Epithelial cell of esophagus (primary cell): ENCODE data around the gene EPHB1.

ENCODE experiments used
- DNase-seq: peaks from one replicate; pipeline ENCODE4 v3.0.0; 2010; ENCODE audit warnings: low read depth
- H3K4me3 ChIP-seq: 2 replicates; pipeline ENCODE4 v1.5.1; 2011; ENCODE audit warnings: mild to moderate bottlenecking, low read length, control low read depth
- TF ChIP-seq, protein P1 (sequence below): IDR thresholded peaks from 2 replicates; pipeline ENCODE4 v1.5.1; 2011; ENCODE audit warnings: low read depth, mild to moderate bottlenecking, low read length, control low read depth, inconsistent platforms; ENCODE audit not compliant: insufficient read depth; ENCODE audit errors: missing control alignments

Gene EPHB1

DNA sequence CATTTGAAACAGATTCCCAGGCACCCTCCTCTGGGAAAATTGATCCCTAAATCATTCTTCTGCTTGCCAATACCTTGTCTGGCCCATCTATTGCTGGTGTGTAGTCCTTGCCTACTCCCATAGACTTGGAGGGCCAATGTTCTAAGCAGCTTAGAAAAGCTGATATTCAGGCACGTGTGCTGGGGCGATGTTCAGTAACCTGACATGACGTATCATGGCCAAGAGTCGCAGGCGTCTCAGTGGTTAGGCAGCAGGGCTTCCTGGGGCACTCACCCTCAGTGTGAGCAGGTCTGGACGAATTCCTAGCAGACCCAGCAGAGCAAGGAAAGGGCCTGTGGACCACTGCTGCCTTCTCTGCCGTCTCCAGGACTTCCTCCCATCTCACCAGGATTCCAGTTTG is 21.6 kb downstream of the EPHB1 start:
- TF ChIP-seq, protein P1, sequence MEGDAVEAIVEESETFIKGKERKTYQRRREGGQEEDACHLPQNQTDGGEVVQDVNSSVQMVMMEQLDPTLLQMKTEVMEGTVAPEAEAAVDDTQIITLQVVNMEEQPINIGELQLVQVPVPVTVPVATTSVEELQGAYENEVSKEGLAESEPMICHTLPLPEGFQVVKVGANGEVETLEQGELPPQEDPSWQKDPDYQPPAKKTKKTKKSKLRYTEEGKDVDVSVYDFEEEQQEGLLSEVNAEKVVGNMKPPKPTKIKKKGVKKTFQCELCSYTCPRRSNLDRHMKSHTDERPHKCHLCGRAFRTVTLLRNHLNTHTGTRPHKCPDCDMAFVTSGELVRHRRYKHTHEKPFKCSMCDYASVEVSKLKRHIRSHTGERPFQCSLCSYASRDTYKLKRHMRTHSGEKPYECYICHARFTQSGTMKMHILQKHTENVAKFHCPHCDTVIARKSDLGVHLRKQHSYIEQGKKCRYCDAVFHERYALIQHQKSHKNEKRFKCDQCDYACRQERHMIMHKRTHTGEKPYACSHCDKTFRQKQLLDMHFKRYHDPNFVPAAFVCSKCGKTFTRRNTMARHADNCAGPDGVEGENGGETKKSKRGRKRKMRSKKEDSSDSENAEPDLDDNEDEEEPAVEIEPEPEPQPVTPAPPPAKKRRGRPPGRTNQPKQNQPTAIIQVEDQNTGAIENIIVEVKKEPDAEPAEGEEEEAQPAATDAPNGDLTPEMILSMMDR = no peak
- no peak overlapping the region for H3K4me3 ChIP-seq
- no peak for DNase-seq

DNA sequence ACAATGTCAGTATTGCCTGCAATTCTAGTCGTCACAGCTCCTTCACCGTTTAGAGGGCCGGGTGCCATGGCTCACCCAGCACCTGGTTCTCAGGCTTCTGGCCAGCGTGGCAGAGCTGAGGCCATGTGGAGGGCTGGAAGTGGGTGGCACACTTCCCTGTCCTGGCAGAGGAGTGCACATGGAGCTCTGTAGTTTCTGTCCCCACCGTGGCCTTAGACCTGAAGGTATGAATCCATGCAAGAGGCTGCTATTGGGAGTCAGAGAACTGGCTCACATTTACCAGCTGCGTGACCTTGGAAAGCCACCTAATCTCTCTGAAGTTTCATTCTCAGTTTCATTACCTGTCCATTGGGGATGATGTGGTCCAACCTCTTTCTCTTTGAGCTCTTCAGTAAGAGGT is 22.2 kb downstream of the EPHB1 start:
- no peak overlapping the region for H3K4me3 ChIP-seq
- TF ChIP-seq, protein P1 = no peak
- no peak for DNase-seq

DNA sequence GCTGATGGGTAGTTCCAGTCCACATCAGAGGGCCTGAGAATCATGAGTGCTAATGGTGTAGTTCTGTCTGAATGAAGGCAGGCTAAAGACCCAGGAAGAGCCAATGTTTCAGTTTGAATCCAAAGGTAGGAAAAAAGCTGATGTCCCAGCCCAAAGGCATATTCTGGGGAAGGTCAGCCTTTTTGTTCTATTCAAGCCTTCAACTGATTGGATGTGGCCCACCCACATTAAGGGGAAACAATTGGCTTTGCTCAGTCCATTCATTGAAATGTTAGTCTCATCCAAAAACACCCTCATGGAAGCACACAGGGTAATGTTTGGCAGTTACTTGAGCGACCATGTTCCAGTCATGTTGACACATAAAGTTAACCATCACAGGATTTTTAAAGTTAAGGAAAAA is 25.9 kb downstream of the EPHB1 start:
- no peak for DNase-seq
- H3K4me3 ChIP-seq = no peak overlapping the region
- TF ChIP-seq, protein P1 = no peak

DNA sequence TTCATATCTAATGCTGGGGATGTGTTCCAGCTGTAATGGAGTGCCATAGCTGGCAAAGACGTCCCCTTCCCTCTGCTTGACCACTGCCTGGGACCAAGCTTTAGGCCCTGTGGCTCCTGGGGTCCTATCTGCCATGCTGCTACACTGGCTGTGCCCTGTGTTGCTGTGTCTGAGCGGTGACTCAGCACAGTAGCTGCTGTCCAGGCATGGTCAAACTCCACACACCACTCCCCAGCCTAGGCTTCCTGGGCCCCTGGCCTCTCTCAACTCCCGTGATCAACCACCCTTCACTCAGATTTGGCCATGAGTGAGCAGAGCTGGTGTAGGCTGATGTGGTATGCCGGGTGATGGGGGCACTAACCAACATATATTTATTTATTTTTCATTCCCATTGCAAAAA is 27.0 kb downstream of the EPHB1 start:
- H3K4me3 ChIP-seq = no peak overlapping the region
- TF ChIP-seq, protein P1 = no peak
- no peak for DNase-seq

DNA sequence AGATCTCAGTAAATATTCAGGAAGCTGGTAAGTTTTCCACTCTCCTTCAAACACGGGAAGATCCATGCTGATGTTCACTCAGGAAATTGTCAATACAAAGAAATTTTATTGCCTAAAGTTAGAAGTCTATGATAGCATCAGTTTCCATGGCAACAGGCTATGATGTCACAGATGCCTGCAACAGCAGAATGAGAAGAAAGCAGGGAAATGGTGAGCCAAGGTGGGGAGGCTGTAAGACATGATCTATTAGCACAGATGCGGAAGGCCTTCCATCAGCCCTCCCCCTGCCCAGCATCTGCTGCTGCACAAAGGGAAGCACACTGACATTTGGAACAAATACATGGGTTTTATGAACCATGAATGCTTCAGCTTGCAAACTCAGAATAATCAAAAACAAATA is 28.6 kb downstream of the EPHB1 start:
- TF ChIP-seq, protein P1 = no peak
- no peak overlapping the region for H3K4me3 ChIP-seq

DNA sequence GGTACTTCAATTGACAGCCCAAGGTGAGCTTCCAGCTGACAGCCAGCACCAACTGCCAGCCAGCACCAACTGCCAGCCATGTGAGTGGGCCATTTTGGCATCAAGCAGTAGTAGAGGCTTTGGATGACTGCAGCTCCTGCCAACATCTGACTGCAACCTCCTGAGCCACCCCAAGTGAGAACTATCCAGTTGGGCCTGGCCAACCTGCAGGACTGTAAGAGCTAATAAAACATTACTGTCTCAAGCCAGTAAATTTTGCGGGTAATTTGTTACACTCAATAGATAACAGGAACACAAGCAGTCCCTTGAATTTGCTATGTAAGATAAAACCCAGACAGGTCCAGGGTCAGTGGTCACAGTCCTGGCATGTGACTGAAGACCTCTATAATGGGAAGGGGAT is 29.7 kb downstream of the EPHB1 start:
- H3K4me3 ChIP-seq = no peak overlapping the region
- TF ChIP-seq, protein P1 = no peak

More for the DNA sequence above, 28.6 kb downstream of the EPHB1 start:
- no peak for DNase-seq

DNA sequence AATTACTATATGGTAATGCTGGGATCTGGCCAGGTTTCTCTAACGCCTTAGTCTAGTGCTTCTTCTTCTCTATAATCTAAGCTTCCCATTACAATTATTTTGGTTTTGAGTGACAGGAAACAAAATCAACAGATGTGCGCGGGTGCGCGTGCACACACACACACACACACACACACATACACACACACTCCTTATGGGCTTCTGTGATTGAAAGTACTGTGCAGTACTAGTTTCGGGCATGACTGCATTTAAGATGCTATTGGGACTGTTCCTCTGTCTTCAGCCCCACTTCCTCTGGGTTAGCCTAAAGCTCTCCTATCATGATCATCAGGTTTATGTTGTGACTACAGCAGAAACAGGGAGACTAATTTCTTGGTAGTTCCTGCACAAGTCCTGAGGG is 32.2 kb downstream of the EPHB1 start:
- TF ChIP-seq, protein P1 = no peak
- DNase-seq = no peak
- H3K4me3 ChIP-seq = no peak overlapping the region

More for the DNA sequence above, 29.7 kb downstream of the EPHB1 start:
- no peak for DNase-seq
